Measurements from ENCODE around the gene BACH2.
"Not testable (repeated sequence)": the region's sequence is repeated elsewhere in the genome, so short reads cannot be mapped to it uniquely, and the experiment has no call there.

BACH2 gene

GRCh38 chr6:89927791-89928550, 368.7 kb downstream of the BACH2 start:
- peak; percentile 62 to 78 for DNase-seq

DNA sequence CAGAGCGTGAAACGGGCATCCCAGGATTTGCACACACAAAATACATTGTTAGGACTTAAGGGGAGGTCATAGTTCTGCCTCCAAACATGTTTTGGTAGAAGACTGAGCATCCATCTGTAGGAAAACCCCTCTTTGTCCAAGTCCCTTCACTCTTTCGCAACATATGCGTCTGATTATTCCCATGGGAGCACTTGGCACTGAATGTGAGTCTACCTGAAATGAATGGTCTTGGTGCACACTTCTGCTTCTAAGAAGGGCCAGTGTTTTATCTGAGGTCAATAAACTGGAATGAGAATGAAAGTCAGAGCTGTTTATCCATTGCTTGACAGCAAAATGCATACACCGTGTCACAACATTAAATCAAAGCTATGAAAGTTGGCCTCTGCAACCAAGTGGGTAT, 369.4 kb downstream of the BACH2 start:
- DNase-seq = no peak

DNA sequence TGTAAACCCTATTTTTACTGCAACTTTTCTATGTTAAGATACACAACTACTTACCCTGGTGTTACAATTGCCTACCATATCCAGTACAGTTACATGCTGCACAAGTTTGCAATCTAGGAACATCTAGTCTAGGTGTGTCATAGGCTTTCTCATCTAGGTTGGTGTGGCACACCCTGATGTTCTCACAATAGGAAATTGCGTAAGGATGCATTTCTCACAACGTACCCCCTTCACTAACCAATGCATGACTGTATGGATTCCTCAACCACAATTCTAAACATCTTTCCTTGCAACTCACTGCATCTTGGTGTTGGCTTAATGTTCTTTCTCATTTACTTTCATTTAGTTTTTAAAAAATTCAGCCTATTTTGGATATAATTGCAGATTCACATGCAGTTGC, 370.8 kb downstream of the BACH2 start:
- no peak for DNase-seq

- no peak for DNase-seq
These were observed 372.4 kb downstream of the BACH2 start for GRCh38 chr6:89924231-89924630.

DNA sequence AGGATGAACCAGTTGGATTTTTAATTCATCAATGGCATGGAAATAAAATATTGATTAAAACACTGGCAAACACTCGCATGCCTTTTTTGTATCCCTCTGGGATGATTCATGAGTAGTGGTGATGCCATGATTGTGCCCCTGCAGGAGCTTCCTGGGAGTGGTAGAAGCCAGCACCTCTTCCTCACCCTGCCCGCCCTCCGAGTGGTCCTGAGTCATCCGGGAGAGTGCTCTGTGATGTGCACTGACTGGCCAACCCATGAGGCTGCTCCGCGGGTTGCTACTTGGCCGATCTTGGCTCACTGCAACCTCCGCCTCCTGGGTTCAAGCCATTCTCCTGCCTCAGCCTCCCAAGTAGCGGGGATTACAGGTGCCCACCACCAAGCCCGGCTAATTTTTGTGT, 375.0 kb downstream of the BACH2 start:
- no peak for DNase-seq

DNA sequence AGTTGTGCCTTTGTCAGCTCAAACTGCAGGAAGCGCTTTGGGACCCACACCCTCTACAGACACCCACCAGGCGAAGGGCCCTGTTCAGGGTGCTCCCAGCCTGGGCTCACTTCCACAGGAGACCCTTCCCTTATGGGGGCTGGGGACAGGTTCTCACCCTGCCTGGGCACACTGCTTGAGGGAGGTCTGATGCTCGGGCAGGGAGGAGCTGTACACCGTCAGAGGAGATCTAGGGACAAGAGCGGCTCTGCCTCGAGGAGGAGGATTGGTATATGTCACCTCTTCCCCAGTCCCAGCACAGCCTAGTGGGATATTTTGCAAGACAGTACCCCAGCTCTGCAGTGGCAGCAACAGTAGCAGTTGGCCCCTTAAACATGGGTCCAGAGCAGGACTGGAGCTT, 375.4 kb downstream of the BACH2 start:
- no peak for DNase-seq

DNA sequence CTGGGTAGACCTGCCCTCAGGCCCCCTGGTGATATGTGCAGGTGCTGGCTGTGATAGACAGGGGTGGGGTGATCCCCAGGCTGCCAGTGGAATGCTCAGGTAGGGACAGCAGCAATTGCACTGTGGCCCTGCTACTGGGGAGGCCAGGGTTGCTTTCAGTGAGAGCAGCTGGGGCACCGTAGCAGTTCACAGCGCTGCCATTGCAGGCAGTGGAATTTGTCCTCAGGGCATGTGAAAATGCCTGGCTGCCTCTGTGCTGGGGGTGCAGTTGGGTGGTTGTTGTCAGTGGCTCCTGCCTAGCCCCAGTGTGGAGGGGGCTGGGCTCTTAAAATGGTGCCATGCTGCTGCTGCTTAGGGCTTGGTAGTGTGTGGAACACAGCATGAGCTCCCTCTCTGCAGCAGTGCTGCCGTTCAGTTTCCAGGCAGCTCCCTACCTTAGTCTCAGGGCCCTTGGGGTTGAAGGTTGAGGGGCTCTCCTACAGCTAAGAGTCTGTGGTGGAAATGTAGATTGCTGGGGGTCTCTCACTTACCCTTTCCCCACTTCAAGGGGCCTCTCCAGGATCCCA, 378.8 kb downstream of the BACH2 start:
- DNase-seq = no peak

GRCh38 chr6:89917216-89917615, 379.4 kb downstream of the BACH2 start:
- no peak for DNase-seq

- DNase-seq = no peak
These were observed 380.3 kb downstream of the BACH2 start for GRCh38 chr6:89916136-89916920.

- no peak for DNase-seq
These were observed 385.8 kb downstream of the BACH2 start for GRCh38 chr6:89910902-89911240.

GRCh38 chr6:89910001-89910901, 386.4 kb downstream of the BACH2 start:
- DNase-seq = not testable (repeated sequence)

- DNase-seq = peak in 1 of 2 donors; percentile 3
These were observed 401.3 kb downstream of the BACH2 start for GRCh38 chr6:89895276-89895874.

DNA sequence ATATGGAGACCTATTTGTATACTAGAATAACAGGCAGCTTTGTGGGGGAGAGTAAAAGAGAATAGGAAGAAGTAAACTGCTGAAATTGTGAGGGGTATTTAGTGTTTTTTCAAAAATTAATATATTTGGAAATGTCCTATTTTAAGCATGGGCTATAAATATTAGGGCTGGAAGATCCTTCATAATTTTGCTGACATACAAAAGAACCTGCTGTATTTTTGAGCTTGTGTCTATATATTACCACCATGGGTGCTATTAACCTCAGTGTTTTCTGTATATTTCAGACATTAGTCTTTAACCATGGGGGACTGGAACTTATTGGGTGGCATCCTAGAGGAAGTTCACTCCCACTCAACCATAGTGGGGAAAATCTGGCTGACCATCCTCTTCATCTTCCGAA, 402.5 kb downstream of the BACH2 start, which contains the start of gene GJA10:
Gene GJA10, plus strand, starts transcription at position 301 of the 400 bp plus-strand sequence. Its CDS starts 0 bp downstream, at position 301.
- no peak for DNase-seq

DNA sequence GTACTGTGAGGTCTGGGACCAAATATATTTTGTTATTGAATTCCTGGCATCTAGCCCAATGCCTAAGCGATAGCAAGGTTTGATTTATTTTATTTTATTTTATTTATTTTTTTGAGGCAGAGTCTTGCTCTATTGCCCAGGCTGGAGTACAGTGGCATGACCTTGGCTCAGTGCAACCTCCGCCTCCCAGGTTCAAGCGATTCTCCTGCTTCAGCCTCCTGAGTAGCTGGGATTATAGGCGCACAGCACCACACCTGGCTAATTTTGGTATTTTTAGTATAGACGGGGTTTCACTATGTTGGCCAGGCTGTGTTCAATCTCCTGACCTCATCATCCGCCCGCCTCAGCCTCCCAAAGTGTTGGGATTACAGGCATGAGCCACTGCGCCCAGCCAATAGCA, 404.1 kb downstream of the BACH2 start:
- DNase-seq = not testable (repeated sequence)

DNA sequence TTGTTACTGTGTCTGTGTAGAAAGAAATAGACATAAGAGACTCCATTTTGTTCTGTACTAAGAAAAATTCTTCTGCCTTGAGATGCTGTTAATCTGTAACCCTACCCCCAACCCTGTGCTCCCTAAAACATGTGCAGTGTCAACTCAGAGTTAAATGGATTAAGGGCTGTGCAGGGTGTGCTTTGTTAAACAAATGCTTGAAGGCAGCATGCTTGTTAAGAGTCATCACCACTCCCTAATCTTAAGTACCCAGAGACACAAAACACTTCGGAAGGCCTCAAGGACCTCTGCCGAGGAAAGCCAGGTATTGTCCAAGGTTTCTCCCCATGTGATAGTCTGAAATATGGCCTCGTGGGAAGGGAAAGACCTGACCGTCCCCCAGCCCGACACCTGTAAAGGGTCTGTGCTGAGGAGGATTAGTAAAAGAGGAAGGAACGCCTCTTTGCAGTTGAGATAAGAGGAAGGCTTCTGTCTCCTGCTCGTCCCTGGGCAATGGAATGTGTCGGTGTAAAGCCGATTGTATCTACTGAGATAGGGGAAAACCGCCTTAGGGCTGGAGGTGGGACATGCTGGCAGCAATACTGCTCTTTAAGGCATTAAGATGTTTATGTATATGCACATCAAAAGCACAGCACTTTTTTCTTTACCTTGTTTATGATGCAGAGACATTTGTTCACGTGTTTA, 405.7 kb downstream of the BACH2 start:
- not testable (repeated sequence) for DNase-seq

DNA sequence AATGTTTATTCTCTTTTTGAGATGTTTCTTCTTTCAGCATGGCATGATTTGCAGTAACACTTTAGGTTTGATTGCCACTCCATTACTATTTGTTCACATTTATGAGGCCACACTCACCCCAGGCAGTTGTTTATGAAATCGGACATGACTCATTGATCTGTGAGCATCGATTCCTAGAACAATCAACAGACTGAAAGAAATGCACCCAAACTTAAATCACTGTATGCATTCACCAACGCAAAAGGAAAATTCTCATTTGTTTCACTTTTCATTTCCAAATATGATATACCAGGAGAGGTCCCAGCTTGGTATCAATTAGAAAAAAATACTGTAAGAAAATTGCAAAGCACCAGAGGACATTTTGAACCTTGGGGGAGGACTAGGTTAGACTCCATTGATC, 407.8 kb downstream of the BACH2 start:
- no peak for DNase-seq

- DNase-seq = no peak
These were observed 408.5 kb downstream of the BACH2 start for GRCh38 chr6:89888138-89888514.

GRCh38 chr6:89887452-89888137, 409.0 kb downstream of the BACH2 start:
- no peak for DNase-seq

DNA sequence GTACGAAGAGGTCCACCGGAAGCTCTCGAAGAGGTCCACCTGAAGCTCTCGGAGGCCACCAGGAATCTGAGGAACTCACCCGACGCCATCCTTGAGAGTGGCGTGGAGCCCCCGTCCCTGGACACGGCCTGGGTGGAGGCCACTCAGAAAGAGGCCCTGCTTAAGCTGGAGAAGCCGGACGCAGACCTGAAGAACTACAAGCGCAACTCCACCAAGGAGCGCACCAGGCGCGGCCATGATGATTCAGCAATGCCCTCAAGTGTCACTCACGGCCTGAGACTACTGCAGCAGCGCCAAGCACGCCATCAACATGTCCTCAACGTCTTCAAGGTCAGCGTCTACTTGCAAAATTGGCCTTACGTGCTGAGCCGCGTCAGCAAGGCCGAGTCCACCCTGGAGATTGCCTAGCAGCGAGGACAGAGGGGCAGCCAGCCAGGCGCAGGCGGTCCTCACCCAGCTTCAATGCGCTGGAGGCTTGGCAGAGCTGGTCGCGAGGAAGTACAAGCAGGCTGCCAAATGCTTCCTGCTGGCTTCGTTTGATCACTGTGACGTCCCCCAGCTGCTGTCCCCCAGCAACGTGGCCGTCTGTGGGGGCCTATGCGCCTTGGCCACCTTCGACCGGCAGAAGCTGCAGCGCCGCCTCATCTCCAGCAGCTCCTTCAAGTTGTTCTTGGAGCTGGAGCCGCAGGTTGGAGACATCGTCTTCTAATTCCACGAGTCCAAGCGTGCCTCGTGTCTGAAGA, 410.1 kb downstream of the BACH2 start:
- no peak for DNase-seq
